IMR-90 (cell line): ENCODE data around the gene PIK3R4.

ENCODE experiments used
- BHLHE40 ChIP-seq: fragments of 150-350 bp; IDR thresholded peaks from 2 replicates; pipeline ENCODE4 v1.6.1; 2016; ENCODE audit warnings: mild to moderate bottlenecking, low read depth, low read length
- CEBPB ChIP-seq: IDR thresholded peaks from 2 replicates; pipeline ENCODE4 v1.6.1; 2012; ENCODE audit warnings: low read depth, low read length, improper control_type of control experiment
- FOS ChIP-seq: fragments of 150-350 bp; IDR thresholded peaks from 2 replicates; pipeline ENCODE4 v1.6.1; 2016; ENCODE audit warnings: low read depth, low read length
- MAFK ChIP-seq: IDR thresholded peaks from 2 replicates; pipeline ENCODE4 v1.6.1; 2012; ENCODE audit warnings: low read depth, low read length, improper control_type of control experiment
- MXI1 ChIP-seq: IDR thresholded peaks from 2 replicates; pipeline ENCODE4 v1.6.1; 2012; ENCODE audit warnings: low read depth, mild to moderate bottlenecking, low read length, moderate library complexity, borderline replicate concordance
- POLR2A ChIP-seq: IDR thresholded peaks from 2 replicates; pipeline ENCODE4 v1.6.1; 2012; ENCODE audit warnings: mild to moderate bottlenecking, low read depth, low read length
- RAD21 ChIP-seq: IDR thresholded peaks from 2 replicates; pipeline ENCODE4 v1.6.1; 2012; ENCODE audit warnings: low read length, improper control_type of control experiment
- RCOR1 ChIP-seq: IDR thresholded peaks from 2 replicates; pipeline ENCODE4 v1.6.1; 2012; ENCODE audit warnings: mild to moderate bottlenecking, low read length, improper control_type of control experiment; ENCODE audit not compliant: insufficient replicate concordance
- RFX5 ChIP-seq: IDR thresholded peaks from 2 replicates; pipeline ENCODE4 v1.8.0; 2012; ENCODE audit warnings: low read depth, mild to moderate bottlenecking, low read length, moderate library complexity
- SMC3 ChIP-seq: fragments of 150-350 bp; IDR thresholded peaks from 2 replicates; pipeline ENCODE4 v1.6.1; 2016; ENCODE audit warnings: low read depth, mild to moderate bottlenecking, antibody characterized with exemption, low read length, moderate library complexity
- TF ChIP-seq, protein P1 (sequence below): fragments of 150-350 bp; IDR thresholded peaks from 2 replicates; pipeline ENCODE4 v1.6.1; 2016; ENCODE audit warnings: low read depth, mild to moderate bottlenecking, low read length, moderate library complexity, borderline replicate concordance
- TF ChIP-seq, protein P2 (sequence below): conservative IDR thresholded peaks from 2 replicates; pipeline ENCODE4 v1.5.1; 2012; ENCODE audit warnings: mild to moderate bottlenecking, low read depth, low read length, improper control_type of control experiment
- TF ChIP-seq, protein P3 (sequence below): fragments of 150-350 bp; IDR thresholded peaks from 2 replicates; pipeline ENCODE4 v1.6.1; 2017; ENCODE audit warnings: mild to moderate bottlenecking, antibody characterized with exemption, low read length, low read depth

DNA sequence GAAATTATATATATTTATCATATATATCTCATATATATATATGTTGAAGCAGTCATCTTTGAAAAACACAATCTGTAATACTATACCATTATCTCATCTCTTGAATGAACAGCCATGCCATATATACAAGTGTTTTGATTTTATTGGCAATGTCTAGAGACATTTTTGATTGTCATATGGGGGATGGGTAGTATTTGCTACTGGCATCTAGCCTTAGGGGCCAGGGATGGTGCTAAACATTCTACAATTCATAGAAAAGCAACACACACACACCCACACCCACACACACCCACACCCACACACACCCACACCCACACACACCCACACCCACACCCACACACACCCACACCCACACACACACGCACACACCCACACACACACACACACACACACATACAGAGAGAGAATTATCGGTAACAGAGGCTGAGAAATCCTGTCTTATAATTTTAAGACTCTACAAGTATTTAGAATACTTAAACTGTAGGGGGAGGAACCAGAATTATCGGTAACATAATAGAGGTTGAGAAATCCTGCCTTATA is 11.1 kb upstream of the PIK3R4 start:
- TF ChIP-seq, protein P1, sequence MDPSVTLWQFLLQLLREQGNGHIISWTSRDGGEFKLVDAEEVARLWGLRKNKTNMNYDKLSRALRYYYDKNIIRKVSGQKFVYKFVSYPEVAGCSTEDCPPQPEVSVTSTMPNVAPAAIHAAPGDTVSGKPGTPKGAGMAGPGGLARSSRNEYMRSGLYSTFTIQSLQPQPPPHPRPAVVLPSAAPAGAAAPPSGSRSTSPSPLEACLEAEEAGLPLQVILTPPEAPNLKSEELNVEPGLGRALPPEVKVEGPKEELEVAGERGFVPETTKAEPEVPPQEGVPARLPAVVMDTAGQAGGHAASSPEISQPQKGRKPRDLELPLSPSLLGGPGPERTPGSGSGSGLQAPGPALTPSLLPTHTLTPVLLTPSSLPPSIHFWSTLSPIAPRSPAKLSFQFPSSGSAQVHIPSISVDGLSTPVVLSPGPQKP: no peak
- TF ChIP-seq, protein P2, sequence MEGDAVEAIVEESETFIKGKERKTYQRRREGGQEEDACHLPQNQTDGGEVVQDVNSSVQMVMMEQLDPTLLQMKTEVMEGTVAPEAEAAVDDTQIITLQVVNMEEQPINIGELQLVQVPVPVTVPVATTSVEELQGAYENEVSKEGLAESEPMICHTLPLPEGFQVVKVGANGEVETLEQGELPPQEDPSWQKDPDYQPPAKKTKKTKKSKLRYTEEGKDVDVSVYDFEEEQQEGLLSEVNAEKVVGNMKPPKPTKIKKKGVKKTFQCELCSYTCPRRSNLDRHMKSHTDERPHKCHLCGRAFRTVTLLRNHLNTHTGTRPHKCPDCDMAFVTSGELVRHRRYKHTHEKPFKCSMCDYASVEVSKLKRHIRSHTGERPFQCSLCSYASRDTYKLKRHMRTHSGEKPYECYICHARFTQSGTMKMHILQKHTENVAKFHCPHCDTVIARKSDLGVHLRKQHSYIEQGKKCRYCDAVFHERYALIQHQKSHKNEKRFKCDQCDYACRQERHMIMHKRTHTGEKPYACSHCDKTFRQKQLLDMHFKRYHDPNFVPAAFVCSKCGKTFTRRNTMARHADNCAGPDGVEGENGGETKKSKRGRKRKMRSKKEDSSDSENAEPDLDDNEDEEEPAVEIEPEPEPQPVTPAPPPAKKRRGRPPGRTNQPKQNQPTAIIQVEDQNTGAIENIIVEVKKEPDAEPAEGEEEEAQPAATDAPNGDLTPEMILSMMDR: no peak
- TF ChIP-seq RCOR1 (no peak), POLR2A (no peak), BHLHE40 (no peak), MAFK (no peak), RFX5 (no peak), SMC3 (no peak), FOS (no peak), CEBPB (no peak), MXI1 (no peak), RAD21 (no peak)
- TF ChIP-seq, protein P3, sequence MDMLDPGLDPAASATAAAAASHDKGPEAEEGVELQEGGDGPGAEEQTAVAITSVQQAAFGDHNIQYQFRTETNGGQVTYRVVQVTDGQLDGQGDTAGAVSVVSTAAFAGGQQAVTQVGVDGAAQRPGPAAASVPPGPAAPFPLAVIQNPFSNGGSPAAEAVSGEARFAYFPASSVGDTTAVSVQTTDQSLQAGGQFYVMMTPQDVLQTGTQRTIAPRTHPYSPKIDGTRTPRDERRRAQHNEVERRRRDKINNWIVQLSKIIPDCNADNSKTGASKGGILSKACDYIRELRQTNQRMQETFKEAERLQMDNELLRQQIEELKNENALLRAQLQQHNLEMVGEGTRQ: no peak
